ENCODE measurements around the gene LDLRAD4.

Gene LDLRAD4

GRCh38 chr18:13386891-13387801 is 168.6 kb downstream of the LDLRAD4 start:
- no peak for DNase-seq (ENCODE audit: low spot score)
- TF ChIP-seq, protein P1, sequence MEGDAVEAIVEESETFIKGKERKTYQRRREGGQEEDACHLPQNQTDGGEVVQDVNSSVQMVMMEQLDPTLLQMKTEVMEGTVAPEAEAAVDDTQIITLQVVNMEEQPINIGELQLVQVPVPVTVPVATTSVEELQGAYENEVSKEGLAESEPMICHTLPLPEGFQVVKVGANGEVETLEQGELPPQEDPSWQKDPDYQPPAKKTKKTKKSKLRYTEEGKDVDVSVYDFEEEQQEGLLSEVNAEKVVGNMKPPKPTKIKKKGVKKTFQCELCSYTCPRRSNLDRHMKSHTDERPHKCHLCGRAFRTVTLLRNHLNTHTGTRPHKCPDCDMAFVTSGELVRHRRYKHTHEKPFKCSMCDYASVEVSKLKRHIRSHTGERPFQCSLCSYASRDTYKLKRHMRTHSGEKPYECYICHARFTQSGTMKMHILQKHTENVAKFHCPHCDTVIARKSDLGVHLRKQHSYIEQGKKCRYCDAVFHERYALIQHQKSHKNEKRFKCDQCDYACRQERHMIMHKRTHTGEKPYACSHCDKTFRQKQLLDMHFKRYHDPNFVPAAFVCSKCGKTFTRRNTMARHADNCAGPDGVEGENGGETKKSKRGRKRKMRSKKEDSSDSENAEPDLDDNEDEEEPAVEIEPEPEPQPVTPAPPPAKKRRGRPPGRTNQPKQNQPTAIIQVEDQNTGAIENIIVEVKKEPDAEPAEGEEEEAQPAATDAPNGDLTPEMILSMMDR (IDR thresholded peaks at IDR 0.05; ENCODE audit: extremely low read depth, missing control alignments) = no peak

DNA sequence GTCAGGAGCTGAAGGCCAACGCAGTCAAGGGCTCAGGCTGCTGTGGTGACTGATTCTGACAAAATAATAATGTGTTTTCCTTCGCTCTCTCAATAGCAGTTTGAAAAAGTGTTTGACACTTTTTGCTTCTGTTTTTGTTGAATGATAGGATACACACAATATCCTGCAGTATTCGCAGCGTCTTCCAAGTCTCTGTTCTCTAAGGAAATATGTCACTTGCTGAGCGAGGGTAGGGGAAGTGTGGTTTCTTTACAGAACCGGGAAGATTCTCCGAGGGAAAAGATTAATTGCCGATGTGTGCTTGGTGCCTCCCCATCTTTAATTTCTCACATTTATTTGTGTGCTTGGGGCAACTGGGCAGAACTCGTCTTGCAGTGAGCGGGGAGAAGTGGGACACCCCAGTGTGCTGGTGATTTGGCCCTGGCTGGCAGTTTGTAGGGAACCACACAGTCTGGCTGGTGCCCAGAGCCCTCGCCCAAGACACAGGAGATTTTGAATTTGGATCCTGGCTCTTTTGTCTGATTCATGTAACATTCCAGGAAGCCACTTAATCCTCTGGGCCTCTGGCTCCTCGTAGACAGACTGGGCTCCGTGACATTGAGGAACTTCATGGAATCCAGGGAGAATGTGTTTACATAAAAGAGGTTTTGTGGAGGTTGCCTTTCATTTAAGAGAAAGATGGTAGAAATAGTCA is 169.4 kb downstream of the LDLRAD4 start:
- TF ChIP-seq, protein P1 (IDR thresholded peaks at IDR 0.05; ENCODE audit: extremely low read depth, missing control alignments) = no peak
- no peak for DNase-seq (ENCODE audit: low spot score)

- TF ChIP-seq, protein P1 (IDR thresholded peaks at IDR 0.05; ENCODE audit: extremely low read depth, missing control alignments) = no peak
These were observed 170.3 kb downstream of the LDLRAD4 start for GRCh38 chr18:13388586-13389490.

GRCh38 chr18:13389491-13390131 is 171.1 kb downstream of the LDLRAD4 start:
- no peak for DNase-seq (ENCODE audit: low spot score)
- TF ChIP-seq, protein P1 (IDR thresholded peaks at IDR 0.05; ENCODE audit: extremely low read depth, missing control alignments) = no peak

More at GRCh38 chr18:13388586-13389490, 170.3 kb downstream of the LDLRAD4 start:
- DNase-seq (ENCODE audit: low spot score) = no peak

DNA sequence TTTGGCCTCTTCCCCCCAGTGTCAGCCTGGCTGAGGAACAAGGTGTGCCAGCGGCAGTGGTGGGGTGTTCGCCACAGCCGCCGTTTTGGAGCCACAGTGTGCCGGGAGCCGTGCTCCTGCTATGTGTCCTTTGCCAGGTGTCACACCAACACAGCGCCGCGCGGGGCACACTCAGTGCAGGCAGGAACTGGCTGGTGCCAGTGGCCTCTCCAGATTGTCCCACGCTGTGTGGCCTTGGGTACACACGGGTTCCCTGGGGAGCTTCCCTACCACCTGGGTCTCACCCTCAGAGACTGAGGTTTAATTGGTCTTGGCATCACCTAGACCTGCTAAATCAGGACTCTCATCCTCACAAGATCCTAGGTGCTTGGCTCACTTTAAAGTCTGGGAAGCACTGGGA is 171.6 kb downstream of the LDLRAD4 start:
- no peak for DNase-seq (ENCODE audit: low spot score)

GRCh38 chr18:13390711-13391110 is 172.2 kb downstream of the LDLRAD4 start:
- no peak for DNase-seq (ENCODE audit: low spot score)
- TF ChIP-seq, protein P1 (IDR thresholded peaks at IDR 0.05; ENCODE audit: extremely low read depth, missing control alignments) = no peak

More for the DNA sequence above, 171.6 kb downstream of the LDLRAD4 start:
- TF ChIP-seq, protein P1 (IDR thresholded peaks at IDR 0.05; ENCODE audit: extremely low read depth, missing control alignments) = no peak

All from GM20000 (cell line).